Spleen (tissue), 7 donors: Measurements from ENCODE around the gene EIF4G1.

Source experiments
- POLR2A ChIP-seq, 3 donors: fragments of 450-650 bp; IDR thresholded peaks; one replicate each; pipeline ENCODE4 v1.5.1; 2017; ENCODE audit warnings: antibody characterized with exemption in 3 of 3, mild to moderate bottlenecking in 1 of 3
- TF ChIP-seq, protein P1 (sequence below), 11 experiments: fragments of 200-600 bp in 7 of 11; fragments of 450-650 bp in 4 of 11; sonication (generic) in 4 of 11; IDR thresholded peaks in 8 of 11; conservative IDR thresholded peaks in 3 of 11; 1 replicate in 7 of 11; 2 replicates in 4 of 11; pipeline versions ENCODE4 v1.4.0 to v1.8.0; 2016 to 2021; ENCODE audit warnings: antibody characterized with exemption in 11 of 11, inconsistent platforms in 4 of 11, mild to moderate bottlenecking in 1 of 11
- donor health status: DM: no; HTN: no; CAD: no; lungs with moderate emphysema.
- donor health status: DM: no; HTN: no; CAD: no.
- donor health status: DM: no; HTN: no; CAD: no.

DNA sequence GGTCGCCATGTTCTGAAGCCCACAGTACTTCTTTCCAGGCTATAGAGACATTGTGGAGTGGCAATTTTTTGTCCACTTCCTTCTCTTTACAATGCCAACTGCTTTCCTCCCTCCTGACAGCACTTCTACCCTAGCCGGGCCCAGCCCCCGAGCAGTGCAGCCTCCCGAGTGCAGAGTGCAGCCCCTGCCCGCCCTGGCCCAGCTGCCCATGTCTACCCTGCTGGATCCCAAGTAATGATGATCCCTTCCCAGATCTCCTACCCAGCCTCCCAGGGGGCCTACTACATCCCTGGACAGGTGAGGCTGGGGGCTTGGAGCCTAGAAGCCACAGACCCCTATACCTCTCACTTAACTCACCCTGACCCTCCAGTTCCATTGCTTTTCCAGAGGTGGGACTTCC, 2.8 kb downstream of the EIF4G1 start:
- TF ChIP-seq, protein P1, sequence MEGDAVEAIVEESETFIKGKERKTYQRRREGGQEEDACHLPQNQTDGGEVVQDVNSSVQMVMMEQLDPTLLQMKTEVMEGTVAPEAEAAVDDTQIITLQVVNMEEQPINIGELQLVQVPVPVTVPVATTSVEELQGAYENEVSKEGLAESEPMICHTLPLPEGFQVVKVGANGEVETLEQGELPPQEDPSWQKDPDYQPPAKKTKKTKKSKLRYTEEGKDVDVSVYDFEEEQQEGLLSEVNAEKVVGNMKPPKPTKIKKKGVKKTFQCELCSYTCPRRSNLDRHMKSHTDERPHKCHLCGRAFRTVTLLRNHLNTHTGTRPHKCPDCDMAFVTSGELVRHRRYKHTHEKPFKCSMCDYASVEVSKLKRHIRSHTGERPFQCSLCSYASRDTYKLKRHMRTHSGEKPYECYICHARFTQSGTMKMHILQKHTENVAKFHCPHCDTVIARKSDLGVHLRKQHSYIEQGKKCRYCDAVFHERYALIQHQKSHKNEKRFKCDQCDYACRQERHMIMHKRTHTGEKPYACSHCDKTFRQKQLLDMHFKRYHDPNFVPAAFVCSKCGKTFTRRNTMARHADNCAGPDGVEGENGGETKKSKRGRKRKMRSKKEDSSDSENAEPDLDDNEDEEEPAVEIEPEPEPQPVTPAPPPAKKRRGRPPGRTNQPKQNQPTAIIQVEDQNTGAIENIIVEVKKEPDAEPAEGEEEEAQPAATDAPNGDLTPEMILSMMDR (IDR thresholded peaks at IDR 0.05 in 8 of 11, conservative IDR thresholded peaks at IDR 0.05 in 3 of 11) = no peak
- no peak for TF ChIP-seq POLR2A (IDR thresholded peaks at IDR 0.05)
